HUES48 (cell line): ENCODE data around the gene CES2.
"Not testable (repeated sequence)": the region's sequence is repeated elsewhere in the genome, so short reads cannot be mapped to it uniquely, and the experiment has no call there.

ENCODE experiments used
- H3K27ac ChIP-seq: one replicate; pipeline ENCODE4 v1.7.0; 2013; ENCODE audit warnings: low read depth, low read length, inconsistent platforms
- H3K27me3 ChIP-seq: 2 replicates; pipeline ENCODE4 v1.6.1; 2013; ENCODE audit warnings: mild to moderate bottlenecking, low read length; ENCODE audit not compliant: control insufficient read depth, insufficient read depth
- H3K36me3 ChIP-seq: 2 replicates; pipeline ENCODE4 v1.6.1; 2013; ENCODE audit warnings: low read length; ENCODE audit not compliant: control insufficient read depth, insufficient read depth
- H3K4me1 ChIP-seq: 2 replicates; pipeline ENCODE4 v1.6.1; 2013; ENCODE audit warnings: mild to moderate bottlenecking, low read length; ENCODE audit not compliant: control insufficient read depth, insufficient read depth
- H3K4me3 ChIP-seq: 2 replicates; pipeline ENCODE4 v1.5.1; 2013; ENCODE audit warnings: mild to moderate bottlenecking, low read depth, low read length
- H3K9ac ChIP-seq: 2 replicates; pipeline ENCODE4 v1.6.1; 2013; ENCODE audit warnings: mild to moderate bottlenecking, low read depth, low read length, moderate library complexity
- H3K9me3 ChIP-seq: 2 replicates; pipeline ENCODE4 v1.6.1; 2013; ENCODE audit warnings: low read length; ENCODE audit not compliant: control insufficient read depth, insufficient read depth

CES2 gene

GRCh38 chr16:66939366-66939765 lies 4.0 kb downstream of the CES2 start:
- peaks cover 37% of the 10 kb centered on the region for H3K36me3 ChIP-seq
- H3K4me3 ChIP-seq, result no peak overlapping the region
- H3K4me1 ChIP-seq, result 0 out of 2 replicates have a peak, but pooled peaks cover 5% of the 10 kb centered on the region
- peaks cover 11% of the 10 kb centered on the region for H3K27me3 ChIP-seq
- no peaks in the 10 kb centered on the region for H3K9me3 ChIP-seq
- H3K27ac ChIP-seq, result no peak overlapping the region
- H3K9ac ChIP-seq, result no peak overlapping the region

- Histone ChIP-seq H3K9ac (no peak overlapping the region), H3K27me3 (peaks cover 5% of the 10 kb centered on the region), H3K4me3 (no peak overlapping the region), H3K4me1 (0 out of 2 replicates have a peak, but pooled peaks cover 3% of the 10 kb centered on the region), H3K9me3 (no peaks in the 10 kb centered on the region), H3K27ac (no peak overlapping the region), H3K36me3 (peaks cover 37% of the 10 kb centered on the region)
Measured at GRCh38 chr16:66940236-66940635, 4.9 kb downstream of the CES2 start.

- H3K27ac ChIP-seq, result no peak overlapping the region
- no peak overlapping the region for H3K4me3 ChIP-seq
- no peaks in the 10 kb centered on the region for H3K9me3 ChIP-seq
- H3K27me3 ChIP-seq, result peaks cover 8% of the 10 kb centered on the region
- H3K36me3 ChIP-seq, result peaks cover 37% of the 10 kb centered on the region
- H3K4me1 ChIP-seq, result no peaks in the 10 kb centered on the region
- H3K9ac ChIP-seq, result no peak overlapping the region
Measured at GRCh38 chr16:66942981-66943380, 7.7 kb downstream of the CES2 start.

- no peaks in the 10 kb centered on the region for H3K4me1 ChIP-seq
- no peak overlapping the region for H3K9ac ChIP-seq
- H3K36me3 ChIP-seq, result peaks cover 37% of the 10 kb centered on the region
- no peaks in the 10 kb centered on the region for H3K9me3 ChIP-seq
- H3K4me3 ChIP-seq, result no peak overlapping the region
- no peak overlapping the region for H3K27ac ChIP-seq
- peaks cover 14% of the 10 kb centered on the region for H3K27me3 ChIP-seq
Measured at GRCh38 chr16:66943426-66944053, 8.2 kb downstream of the CES2 start.

- Histone ChIP-seq H3K36me3 (peaks cover 37% of the 10 kb centered on the region), H3K9me3 (no peaks in the 10 kb centered on the region), H3K27me3 (peaks cover 19% of the 10 kb centered on the region), H3K4me3 (no peak overlapping the region), H3K27ac (no peak overlapping the region), H3K4me1 (no peaks in the 10 kb centered on the region), H3K9ac (no peak overlapping the region)
Measured at GRCh38 chr16:66944054-66944441, 8.7 kb downstream of the CES2 start.

GRCh38 chr16:66944971-66945370 lies 9.7 kb downstream of the CES2 start:
- H3K27ac ChIP-seq, H3K9ac ChIP-seq, H3K4me3 ChIP-seq, H3K9me3 ChIP-seq, H3K4me1 ChIP-seq: not testable (repeated sequence)
- Histone ChIP-seq H3K27me3 (peaks cover 28% of the 10 kb centered on the region), H3K36me3 (peaks cover 37% of the 10 kb centered on the region)

GRCh38 chr16:66945939-66946338 lies 10.6 kb downstream of the CES2 start:
- no peak overlapping the region for H3K9ac ChIP-seq
- no peaks in the 10 kb centered on the region for H3K9me3 ChIP-seq
- H3K27ac ChIP-seq, result no peak overlapping the region
- H3K27me3 ChIP-seq, result peaks cover 36% of the 10 kb centered on the region
- peaks cover 28% of the 10 kb centered on the region for H3K36me3 ChIP-seq
- H3K4me1 ChIP-seq, result no peaks in the 10 kb centered on the region
- no peak overlapping the region for H3K4me3 ChIP-seq

- Histone ChIP-seq H3K9ac (no peak overlapping the region), H3K27ac (no peak overlapping the region), H3K4me1 (no peaks in the 10 kb centered on the region), H3K36me3 (peaks cover 22% of the 10 kb centered on the region), H3K4me3 (no peak overlapping the region), H3K9me3 (no peaks in the 10 kb centered on the region; the same call in 1 of the 2 replicates), H3K27me3 (peaks cover 36% of the 10 kb centered on the region)
Measured at GRCh38 chr16:66946541-66946940, 11.2 kb downstream of the CES2 start.

GRCh38 chr16:66946974-66947301 lies 11.6 kb downstream of the CES2 start:
- Histone ChIP-seq H3K36me3 (peaks cover 18% of the 10 kb centered on the region), H3K27me3 (peaks cover 36% of the 10 kb centered on the region), H3K9me3 (no peaks in the 10 kb centered on the region; the same call in 1 of the 2 replicates), H3K9ac (no peak overlapping the region), H3K4me3 (no peak overlapping the region), H3K4me1 (no peaks in the 10 kb centered on the region), H3K27ac (no peak overlapping the region)

- H3K4me3 ChIP-seq, result peak overlapping the region; percentile 52
- peaks cover 36% of the 10 kb centered on the region for H3K27me3 ChIP-seq
- H3K9ac ChIP-seq, result no peak overlapping the region
- peaks cover 13% of the 10 kb centered on the region; the same call in 1 of the 2 replicates for H3K36me3 ChIP-seq
- no peak overlapping the region for H3K27ac ChIP-seq
- H3K4me1 ChIP-seq, result no peaks in the 10 kb centered on the region
- no peaks in the 10 kb centered on the region; the same call in 1 of the 2 replicates for H3K9me3 ChIP-seq
Measured at GRCh38 chr16:66947302-66948065, 12.2 kb downstream of the CES2 start.

GRCh38 chr16:66948134-66948836 lies 13.0 kb downstream of the CES2 start:
- no peaks in the 10 kb centered on the region; the same call in 1 of the 2 replicates for H3K9me3 ChIP-seq
- no peak overlapping the region for H3K9ac ChIP-seq
- peak overlapping the region; percentile 52 for H3K4me3 ChIP-seq
- peaks cover 3% of the 10 kb centered on the region; the same call in 1 of the 2 replicates for H3K4me1 ChIP-seq
- H3K36me3 ChIP-seq, result peaks cover 6% of the 10 kb centered on the region; the same call in 1 of the 2 replicates
- H3K27me3 ChIP-seq, result peaks cover 36% of the 10 kb centered on the region
- H3K27ac ChIP-seq, result no peak overlapping the region
